ENCODE data around the gene NYAP1. TPM values are rescaled to one million over a fixed set of nuclear protein-coding genes. Genes with fewer than 3 reads are reported as not detected.

The NYAP1 gene
- total RNA-seq, 3 donors from 2014 or later: 0.48 to 0.66 (median 0.59) TPM

DNA sequence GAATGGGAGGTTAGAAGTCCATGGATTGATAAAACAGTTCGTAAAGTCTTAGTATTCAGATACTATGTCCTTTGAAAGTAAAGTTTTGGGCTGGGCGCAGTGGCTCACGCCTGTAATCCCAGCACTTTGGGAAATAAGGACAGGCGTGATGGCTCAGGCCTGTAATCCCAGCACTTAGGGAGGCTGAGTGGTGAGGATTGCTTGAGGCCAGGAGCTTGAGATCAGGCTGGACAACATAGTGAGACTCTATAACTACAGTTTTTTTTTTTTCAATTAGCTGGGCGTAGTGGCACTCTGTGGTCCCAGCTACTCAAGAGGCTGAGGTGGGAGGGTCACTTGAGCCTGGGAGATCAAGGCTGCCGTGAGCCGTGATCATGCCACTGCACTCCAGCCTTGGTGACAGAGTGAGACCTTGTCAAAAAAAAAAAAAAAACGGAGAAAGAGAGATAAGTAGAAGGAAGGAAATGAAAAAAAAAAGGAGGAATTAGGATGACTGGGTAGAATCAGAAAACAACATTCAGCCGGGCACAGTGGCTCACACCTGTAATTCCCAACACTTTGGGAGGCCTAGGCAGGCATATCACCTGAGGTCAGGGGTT, 29.6 kb downstream of the NYAP1 start:
- intact Hi-C loops (cut with DNase I; ENCODE audit: low total_unique reads): no loop called here
- no peaks in the 10 kb centered on the region for H3K9me3 ChIP-seq
- no peaks in the 10 kb centered on the region for H3K36me3 ChIP-seq
- no peak overlapping the region for H3K4me3 ChIP-seq
- no peak for DNase-seq (ENCODE audit: low spot score in 2 of 2)
- TF ChIP-seq POLR2A (IDR thresholded peaks at IDR 0.05) (no peak), POLR2AphosphoS5 (IDR thresholded peaks at IDR 0.05) (no peak)
- TF ChIP-seq, protein P1, sequence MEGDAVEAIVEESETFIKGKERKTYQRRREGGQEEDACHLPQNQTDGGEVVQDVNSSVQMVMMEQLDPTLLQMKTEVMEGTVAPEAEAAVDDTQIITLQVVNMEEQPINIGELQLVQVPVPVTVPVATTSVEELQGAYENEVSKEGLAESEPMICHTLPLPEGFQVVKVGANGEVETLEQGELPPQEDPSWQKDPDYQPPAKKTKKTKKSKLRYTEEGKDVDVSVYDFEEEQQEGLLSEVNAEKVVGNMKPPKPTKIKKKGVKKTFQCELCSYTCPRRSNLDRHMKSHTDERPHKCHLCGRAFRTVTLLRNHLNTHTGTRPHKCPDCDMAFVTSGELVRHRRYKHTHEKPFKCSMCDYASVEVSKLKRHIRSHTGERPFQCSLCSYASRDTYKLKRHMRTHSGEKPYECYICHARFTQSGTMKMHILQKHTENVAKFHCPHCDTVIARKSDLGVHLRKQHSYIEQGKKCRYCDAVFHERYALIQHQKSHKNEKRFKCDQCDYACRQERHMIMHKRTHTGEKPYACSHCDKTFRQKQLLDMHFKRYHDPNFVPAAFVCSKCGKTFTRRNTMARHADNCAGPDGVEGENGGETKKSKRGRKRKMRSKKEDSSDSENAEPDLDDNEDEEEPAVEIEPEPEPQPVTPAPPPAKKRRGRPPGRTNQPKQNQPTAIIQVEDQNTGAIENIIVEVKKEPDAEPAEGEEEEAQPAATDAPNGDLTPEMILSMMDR (IDR thresholded peaks at IDR 0.05): no peak
- H3K27ac ChIP-seq: no peak overlapping the region
- no peaks in the 10 kb centered on the region for H3K4me1 ChIP-seq
- no peaks in the 10 kb centered on the region for H3K27me3 ChIP-seq

- Histone ChIP-seq H3K4me3 (no peak overlapping the region), H3K4me1 (no peaks in the 10 kb centered on the region), H3K27me3 (no peaks in the 10 kb centered on the region), H3K27ac (peak overlapping the region in 1 of 2 donors; percentile 62), H3K9me3 (no peaks in the 10 kb centered on the region), H3K36me3 (no peaks in the 10 kb centered on the region)
- no peak for DNase-seq (ENCODE audit: low spot score in 2 of 2)
- TF ChIP-seq, protein P1 (IDR thresholded peaks at IDR 0.05): no peak
- no peak for TF ChIP-seq POLR2AphosphoS5 (IDR thresholded peaks at IDR 0.05)
- TF ChIP-seq POLR2A (IDR thresholded peaks at IDR 0.05): no peak
- intact Hi-C loops (cut with DNase I; ENCODE audit: low total_unique reads): no loop called here
Measured at GRCh38 chr7:100515072-100515532, 31.4 kb downstream of the NYAP1 start.

- H3K4me3 ChIP-seq: no peak overlapping the region
- H3K4me1 ChIP-seq: no peaks in the 10 kb centered on the region
- no peaks in the 10 kb centered on the region for H3K9me3 ChIP-seq
- H3K27ac ChIP-seq: no peak overlapping the region
- TF ChIP-seq, protein P1 (IDR thresholded peaks at IDR 0.05): no peak
- TF ChIP-seq POLR2AphosphoS5 (IDR thresholded peaks at IDR 0.05): peak in 1 of 3 donors; percentile 23
- intact Hi-C loops (cut with DNase I; ENCODE audit: low total_unique reads): no loop called here
- H3K27me3 ChIP-seq: no peaks in the 10 kb centered on the region
- peak in 1 of 2 donors; percentile 52 for DNase-seq (ENCODE audit: low spot score in 2 of 2)
- H3K36me3 ChIP-seq: no peaks in the 10 kb centered on the region
Measured at GRCh38 chr7:100516135-100516812, 32.5 kb downstream of the NYAP1 start.

- no peak for DNase-seq (ENCODE audit: low spot score in 2 of 2)
- intact Hi-C loops (cut with DNase I; ENCODE audit: low total_unique reads): no loop called here
Measured at GRCh38 chr7:100517305-100517704, 33.6 kb downstream of the NYAP1 start.

GRCh38 chr7:100519580-100519979, 35.9 kb downstream of the NYAP1 start:
- no peaks in the 10 kb centered on the region for H3K9me3 ChIP-seq
- H3K27me3 ChIP-seq: no peaks in the 10 kb centered on the region
- no peak overlapping the region for H3K4me3 ChIP-seq
- intact Hi-C loops (cut with DNase I; ENCODE audit: low total_unique reads): no loop called here
- H3K36me3 ChIP-seq: no peaks in the 10 kb centered on the region
- no peak for TF ChIP-seq POLR2AphosphoS5 (IDR thresholded peaks at IDR 0.05)
- TF ChIP-seq, protein P1 (IDR thresholded peaks at IDR 0.05): no peak
- TF ChIP-seq POLR2A (IDR thresholded peaks at IDR 0.05): no peak
- no peaks in the 10 kb centered on the region for H3K4me1 ChIP-seq
- no peak overlapping the region for H3K27ac ChIP-seq
- no peak for DNase-seq (ENCODE audit: low spot score in 2 of 2)

More at GRCh38 chr7:100517305-100517704, 33.6 kb downstream of the NYAP1 start:
- no peaks in the 10 kb centered on the region for H3K4me1 ChIP-seq
- H3K4me3 ChIP-seq: no peak overlapping the region
- no peaks in the 10 kb centered on the region for H3K9me3 ChIP-seq
- H3K27ac ChIP-seq: no peak overlapping the region
- TF ChIP-seq POLR2A (IDR thresholded peaks at IDR 0.05): no peak
- TF ChIP-seq, protein P1 (IDR thresholded peaks at IDR 0.05): no peak
- TF ChIP-seq POLR2AphosphoS5 (IDR thresholded peaks at IDR 0.05): no peak
- H3K36me3 ChIP-seq: no peaks in the 10 kb centered on the region
- H3K27me3 ChIP-seq: no peaks in the 10 kb centered on the region

Data from breast epithelium (tissue), 4 donors.